ENCODE data around the gene MAN1C1. TPM values are rescaled to one million over a fixed set of nuclear protein-coding genes. Genes with fewer than 3 reads are reported as not detected.

Gene MAN1C1
- polyA plus RNA-seq, 3 donors = 15.6 to 16.9 (median 16.9) TPM

DNA sequence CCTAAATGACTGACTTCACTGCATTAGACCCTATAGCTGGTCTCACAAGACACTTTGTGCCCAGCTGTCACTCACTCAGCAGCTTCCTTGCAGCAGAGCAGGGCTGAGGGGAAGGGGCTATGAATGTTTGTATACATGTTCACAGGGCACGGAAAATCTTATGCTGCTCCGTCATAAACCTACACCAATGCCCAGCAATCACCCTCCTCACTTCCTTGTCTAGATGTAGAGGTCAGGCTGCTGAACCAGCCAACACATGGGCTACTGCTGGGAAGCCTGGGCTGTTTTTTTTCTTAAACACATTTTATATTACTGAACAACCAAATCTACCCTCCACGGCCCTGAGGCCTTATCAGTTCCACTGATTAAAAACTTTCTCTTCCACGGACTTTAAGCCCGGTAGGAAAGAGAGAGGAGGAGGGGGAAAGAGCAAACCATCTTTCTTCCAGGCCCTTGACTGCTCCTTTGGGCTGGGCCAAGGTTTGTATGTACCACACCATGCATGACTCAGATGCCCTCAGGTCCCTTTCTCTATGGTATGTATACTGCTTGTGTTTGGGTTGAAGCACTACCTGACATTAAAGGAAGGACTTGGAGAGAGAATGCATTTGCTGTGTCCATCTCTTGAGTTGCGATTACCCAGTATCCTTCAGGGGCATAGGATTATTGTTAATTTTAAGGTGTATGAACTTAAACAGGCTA, 215.9 kb downstream of the MAN1C1 start:
- no peak for DNase-seq

DNA sequence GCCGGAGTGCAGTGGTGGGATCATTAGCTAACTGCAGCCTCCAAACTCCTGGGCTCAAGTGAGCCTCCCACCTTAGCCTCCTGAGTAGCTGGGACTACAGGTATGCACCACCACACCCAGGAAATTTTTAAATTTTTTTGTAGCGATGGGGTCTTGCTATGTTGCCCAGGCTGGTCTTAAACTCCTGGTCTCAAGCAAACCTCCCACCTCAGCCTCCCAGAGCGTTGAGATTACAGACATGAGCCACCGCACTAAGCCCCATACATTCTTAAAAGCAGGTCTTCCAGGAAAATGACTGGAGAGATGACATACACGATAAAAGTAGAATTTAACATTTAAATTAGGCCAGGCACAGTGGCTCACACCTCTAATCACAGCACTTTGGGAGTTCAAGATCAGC, 216.6 kb downstream of the MAN1C1 start:
- no peak for DNase-seq

Other genes with a start within 250 kb of the MAN1C1 start
- gene RHCE, start 196.0 kb upstream of the MAN1C1 start, polyA plus RNA-seq (ENCODE audit: insufficient read length in 3 of 3) = 1 to 10 TPM in 2 of 3 donors, under 1 TPM in 1; 0.77 to 1.3 (median 1.1) TPM
- 10 to 100 TPM; 24.3 to 28.3 (median 25.0) TPM for gene MACO1, start 185.9 kb upstream of the MAN1C1 start, polyA plus RNA-seq (ENCODE audit: insufficient read length in 3 of 3)
- 10 to 100 TPM; 13.1 to 15.9 (median 13.8) TPM for gene LDLRAP1, start 73.2 kb upstream of the MAN1C1 start, polyA plus RNA-seq (ENCODE audit: insufficient read length in 3 of 3)
- 10 to 100 TPM; 81.3 to 87.4 (median 85.3) TPM for gene SELENON, start 183.4 kb downstream of the MAN1C1 start, polyA plus RNA-seq (ENCODE audit: insufficient read length in 3 of 3)
- gene MTFR1L, start 203.2 kb downstream of the MAN1C1 start, polyA plus RNA-seq (ENCODE audit: insufficient read length in 3 of 3) = 100 to 1,000 TPM in 1 of 3 donors, 10 to 100 TPM in 2; 86.2 to 120 (median 95.4) TPM
- 1 to 10 TPM; 3.0 to 3.5 (median 3.4) TPM for gene AUNIP, start 242.7 kb downstream of the MAN1C1 start, polyA plus RNA-seq (ENCODE audit: insufficient read length in 3 of 3)

Measured in renal pelvis (tissue), 4 donors.